ENCODE measurements around the gene ERO1A.

DNA sequence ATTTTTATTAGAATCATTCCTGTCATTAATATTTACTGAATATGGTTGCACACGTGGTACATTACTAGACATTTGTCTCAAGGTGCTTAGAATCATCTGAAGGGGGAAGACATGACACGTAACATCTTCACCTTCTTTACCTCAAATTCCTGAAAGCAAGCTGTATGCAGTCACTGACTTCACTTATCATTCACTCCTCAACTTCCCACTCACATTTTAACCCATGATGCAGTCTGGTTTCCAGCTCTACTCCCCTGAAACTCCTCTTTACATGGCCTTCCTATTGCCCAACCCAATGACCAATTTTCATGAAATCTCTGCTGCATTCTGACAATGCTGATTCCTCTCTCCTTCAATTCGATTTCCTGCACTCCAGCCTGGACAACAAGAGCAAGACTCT lies 5.9 kb upstream of the ERO1A start:
- TF ChIP-seq, protein P1, sequence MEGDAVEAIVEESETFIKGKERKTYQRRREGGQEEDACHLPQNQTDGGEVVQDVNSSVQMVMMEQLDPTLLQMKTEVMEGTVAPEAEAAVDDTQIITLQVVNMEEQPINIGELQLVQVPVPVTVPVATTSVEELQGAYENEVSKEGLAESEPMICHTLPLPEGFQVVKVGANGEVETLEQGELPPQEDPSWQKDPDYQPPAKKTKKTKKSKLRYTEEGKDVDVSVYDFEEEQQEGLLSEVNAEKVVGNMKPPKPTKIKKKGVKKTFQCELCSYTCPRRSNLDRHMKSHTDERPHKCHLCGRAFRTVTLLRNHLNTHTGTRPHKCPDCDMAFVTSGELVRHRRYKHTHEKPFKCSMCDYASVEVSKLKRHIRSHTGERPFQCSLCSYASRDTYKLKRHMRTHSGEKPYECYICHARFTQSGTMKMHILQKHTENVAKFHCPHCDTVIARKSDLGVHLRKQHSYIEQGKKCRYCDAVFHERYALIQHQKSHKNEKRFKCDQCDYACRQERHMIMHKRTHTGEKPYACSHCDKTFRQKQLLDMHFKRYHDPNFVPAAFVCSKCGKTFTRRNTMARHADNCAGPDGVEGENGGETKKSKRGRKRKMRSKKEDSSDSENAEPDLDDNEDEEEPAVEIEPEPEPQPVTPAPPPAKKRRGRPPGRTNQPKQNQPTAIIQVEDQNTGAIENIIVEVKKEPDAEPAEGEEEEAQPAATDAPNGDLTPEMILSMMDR (IDR thresholded peaks at IDR 0.05): no peak
- TF ChIP-seq EP300 (IDR thresholded peaks at IDR 0.05): no peak

All from tibial nerve (tissue), 4 donors.